NOMO-1 treated with dmso at 0.1 percent for 144 hours (cell line): Measurements from ENCODE around the gene SYT7.

Source experiments
- DNase-seq: peaks from one replicate; lab custom pipeline; 2025; ENCODE audit not compliant: unreplicated experiment; lab: John Stamatoyannopoulos, UW

SYT7 gene

GRCh38 chr11:61585115-61585514, 4.2 kb upstream of the SYT7 start:
- DNase-seq = no peak

- no peak for DNase-seq
These were observed 1.1 kb upstream of the SYT7 start for GRCh38 chr11:61581931-61582330.

- no peak for DNase-seq
These were observed 496 bp downstream of the SYT7 start for GRCh38 chr11:61580271-61580888.

DNA sequence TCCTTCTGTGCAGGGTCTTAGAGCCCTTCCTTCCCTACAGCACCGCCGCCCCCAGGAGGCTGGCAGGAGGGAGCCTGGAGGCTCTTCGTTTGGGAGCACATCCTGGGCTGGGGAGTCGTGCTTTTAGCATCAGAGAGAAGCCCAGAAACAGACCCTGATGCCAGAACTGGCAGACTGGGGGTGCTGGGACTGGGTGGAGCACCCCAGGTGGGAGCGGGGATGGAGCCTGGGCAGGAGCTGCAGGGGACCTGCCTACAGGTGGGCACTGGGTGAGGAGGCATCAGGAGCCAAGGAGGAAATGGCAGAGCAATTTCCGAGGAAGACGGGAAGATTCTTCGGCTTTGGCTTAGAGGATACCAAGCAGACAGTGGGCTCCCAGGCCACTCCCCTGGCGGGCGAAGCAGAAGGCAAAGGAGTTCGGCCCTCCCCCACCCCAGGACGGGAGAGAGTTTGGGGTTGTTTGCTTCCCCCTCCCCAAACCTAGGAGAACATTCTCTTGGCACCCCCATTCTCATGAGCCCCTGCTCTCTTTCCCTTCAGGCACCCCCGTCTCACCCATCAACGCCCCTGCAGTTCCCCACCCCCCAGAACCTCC, 1.1 kb downstream of the SYT7 start:
- DNase-seq = no peak

- DNase-seq = no peak
These were observed 1.8 kb downstream of the SYT7 start for GRCh38 chr11:61578819-61579675.

GRCh38 chr11:61577383-61578118, 3.3 kb downstream of the SYT7 start:
- no peak for DNase-seq

DNA sequence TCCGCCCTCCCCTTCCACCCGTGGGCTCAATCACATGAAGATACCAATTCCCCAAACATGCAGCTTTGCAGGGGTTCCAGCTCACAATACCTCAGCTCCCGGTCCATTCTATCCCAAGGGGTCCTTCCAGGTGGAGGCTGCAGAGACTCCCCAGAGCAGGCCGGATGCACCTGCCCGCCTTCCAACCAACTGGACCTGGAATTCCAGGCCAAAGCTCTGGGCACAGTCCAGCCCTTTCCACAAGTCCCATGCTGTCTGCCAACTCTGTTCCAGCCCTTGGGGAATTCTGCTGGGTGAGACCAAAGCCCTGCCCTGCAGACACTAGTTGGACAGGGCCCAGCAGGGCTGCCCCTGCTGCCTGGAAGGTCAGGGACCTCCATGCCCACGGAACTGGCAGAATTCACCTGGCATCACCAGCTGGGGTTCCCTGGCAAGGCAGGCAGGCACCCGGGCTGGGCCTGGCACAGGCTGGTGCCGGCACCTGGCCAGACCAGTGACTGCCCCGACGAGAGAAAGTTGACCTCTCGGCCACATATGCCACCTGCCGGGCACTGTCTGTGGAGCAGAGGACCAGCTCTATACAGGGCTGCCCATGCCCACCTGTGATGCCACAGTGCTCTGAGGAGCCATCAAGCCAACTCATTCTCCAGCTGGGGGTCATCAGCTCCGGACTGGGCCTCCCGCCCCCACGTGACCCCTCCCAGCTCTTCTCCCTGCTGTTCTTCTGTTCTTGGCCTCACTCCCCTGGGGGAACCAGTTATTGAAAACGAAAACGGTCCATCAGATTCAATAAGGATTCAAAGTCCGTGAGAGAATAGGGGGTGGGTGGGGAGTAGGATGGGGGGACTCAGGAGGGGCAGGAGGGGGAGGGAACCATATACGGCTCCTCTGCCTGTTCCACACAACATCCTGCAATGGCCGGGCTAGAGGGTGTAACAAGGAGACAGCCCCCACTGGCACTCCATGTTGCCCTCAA, 4.7 kb downstream of the SYT7 start:
- no peak for DNase-seq

- DNase-seq = no peak
These were observed 6.3 kb downstream of the SYT7 start for GRCh38 chr11:61574611-61575010.

- no peak for DNase-seq
These were observed 8.0 kb downstream of the SYT7 start for GRCh38 chr11:61572913-61573312.

GRCh38 chr11:61571869-61572268, 9.0 kb downstream of the SYT7 start:
- no peak for DNase-seq

- DNase-seq = no peak
These were observed 9.5 kb downstream of the SYT7 start for GRCh38 chr11:61571337-61571736.

DNA sequence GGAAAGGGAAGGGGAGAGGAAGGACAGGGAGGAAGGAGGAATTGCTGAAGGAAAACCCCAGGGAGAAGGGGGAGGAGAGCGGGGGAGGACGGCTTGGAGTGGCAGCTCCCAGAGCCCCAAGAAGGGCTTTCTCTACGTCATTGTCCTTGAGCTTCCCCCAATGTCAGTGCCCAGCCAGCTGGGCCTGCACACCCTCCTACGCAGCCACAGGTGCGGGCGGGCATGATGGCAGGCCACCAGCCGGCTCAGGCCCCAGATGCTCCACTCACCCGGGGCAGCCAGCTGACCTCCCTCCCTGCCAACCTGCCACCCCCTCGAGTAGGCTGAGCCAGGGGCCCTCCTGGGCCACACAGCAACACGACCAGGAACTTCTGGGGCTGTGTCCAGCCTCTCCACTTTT, 11.2 kb downstream of the SYT7 start:
- DNase-seq = no peak

DNA sequence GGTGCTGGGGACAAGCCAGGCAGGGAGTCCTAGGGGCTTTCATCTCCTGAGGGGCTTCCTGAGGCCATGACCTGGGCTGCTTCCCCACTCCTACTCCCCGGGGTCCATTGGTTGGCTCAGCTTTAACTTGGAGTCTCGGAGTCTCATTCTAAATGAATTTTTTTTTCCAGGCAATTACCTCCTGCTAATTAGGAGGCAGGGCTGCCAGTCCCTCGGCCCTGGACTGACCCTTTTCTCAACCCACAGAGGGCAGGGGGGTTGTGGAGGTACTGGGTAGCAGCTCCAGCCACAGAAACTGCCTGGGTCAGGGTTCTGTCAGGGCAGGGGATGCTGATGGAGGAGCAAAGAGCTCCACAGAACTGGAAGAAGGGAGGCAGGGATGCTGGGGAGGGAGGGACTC, 11.9 kb downstream of the SYT7 start:
- no peak for DNase-seq

DNA sequence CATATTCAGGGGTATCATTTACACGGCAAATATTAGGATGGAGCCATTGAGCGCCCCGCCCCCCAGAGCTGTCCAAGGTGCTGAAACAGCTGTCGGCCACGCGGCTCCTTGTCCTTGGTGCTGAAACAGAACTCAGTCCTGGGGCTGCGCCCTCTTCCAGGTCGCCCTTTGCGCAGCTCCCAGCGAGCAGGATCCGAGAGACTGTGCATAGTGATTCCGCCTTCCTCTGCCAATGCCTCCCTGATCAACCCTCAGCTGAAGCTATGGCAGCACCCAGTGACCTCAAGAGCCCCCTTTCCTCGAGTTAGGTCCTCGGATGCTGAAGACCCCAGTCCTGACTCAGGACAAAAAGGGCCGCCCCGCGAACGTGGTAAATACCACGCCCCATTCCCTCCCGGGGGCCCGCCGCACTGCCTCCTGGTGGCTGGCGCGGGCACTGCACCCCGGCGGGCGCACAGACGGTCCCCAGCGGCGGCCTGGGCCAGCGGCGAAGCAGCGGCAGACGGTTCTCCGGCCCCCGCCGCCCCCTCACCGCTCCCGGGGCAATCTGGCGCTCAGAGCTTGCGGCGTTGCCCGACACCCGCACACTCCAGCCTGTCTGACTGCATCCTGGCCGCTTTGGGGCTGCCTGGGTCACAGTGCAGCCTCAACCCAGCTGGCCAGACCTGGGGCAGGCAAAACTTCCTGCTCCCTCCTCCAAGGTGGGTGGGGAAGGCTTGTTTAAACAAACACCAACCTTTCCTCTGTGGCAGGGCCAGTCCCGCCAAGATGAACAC, 13.4 kb downstream of the SYT7 start:
- peak; percentile 75 for DNase-seq

DNA sequence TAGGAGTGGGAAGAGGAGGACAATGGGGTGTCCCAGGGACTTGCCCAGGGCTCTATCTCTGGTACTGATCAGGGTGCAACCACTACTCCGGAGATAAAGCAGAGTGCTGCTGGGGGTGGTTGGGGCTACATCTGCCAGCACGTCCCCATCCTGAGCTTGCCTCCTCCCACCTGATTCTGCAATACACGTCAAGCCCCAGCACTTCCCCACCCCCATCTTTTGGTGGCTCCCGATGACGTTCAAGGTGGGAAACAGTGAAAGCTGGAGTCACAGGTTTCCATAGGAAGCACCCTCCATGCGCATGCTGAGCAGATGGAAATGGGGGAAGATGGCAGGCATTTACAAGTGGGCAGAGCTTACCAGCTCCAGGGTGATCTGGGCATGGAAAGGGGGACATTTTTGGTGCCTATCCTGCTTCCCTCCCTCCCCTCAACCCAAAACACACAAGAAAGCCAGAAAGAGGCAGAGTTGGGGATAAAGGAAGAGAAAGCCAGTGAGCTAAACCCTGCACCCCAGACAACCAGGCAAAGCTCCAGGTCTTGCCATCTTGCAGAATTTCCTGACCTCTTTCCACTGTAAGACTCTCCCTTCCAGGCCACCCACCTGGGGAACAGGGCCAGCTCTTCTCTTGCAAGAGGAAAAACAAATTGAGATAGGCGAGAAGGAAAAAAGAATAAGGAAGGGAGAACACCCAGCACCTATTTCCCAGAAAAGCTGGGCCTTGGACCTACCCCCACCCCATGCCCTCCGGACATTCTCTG, 15.8 kb downstream of the SYT7 start:
- no peak for DNase-seq

- no peak for DNase-seq
These were observed 20.1 kb downstream of the SYT7 start for GRCh38 chr11:61560751-61561150.

- DNase-seq = no peak
These were observed 24.3 kb downstream of the SYT7 start for GRCh38 chr11:61556621-61557020.

- DNase-seq = no peak
These were observed 24.9 kb downstream of the SYT7 start for GRCh38 chr11:61555978-61556377.
